ENCODE results near the gene GORASP2.

DNA sequence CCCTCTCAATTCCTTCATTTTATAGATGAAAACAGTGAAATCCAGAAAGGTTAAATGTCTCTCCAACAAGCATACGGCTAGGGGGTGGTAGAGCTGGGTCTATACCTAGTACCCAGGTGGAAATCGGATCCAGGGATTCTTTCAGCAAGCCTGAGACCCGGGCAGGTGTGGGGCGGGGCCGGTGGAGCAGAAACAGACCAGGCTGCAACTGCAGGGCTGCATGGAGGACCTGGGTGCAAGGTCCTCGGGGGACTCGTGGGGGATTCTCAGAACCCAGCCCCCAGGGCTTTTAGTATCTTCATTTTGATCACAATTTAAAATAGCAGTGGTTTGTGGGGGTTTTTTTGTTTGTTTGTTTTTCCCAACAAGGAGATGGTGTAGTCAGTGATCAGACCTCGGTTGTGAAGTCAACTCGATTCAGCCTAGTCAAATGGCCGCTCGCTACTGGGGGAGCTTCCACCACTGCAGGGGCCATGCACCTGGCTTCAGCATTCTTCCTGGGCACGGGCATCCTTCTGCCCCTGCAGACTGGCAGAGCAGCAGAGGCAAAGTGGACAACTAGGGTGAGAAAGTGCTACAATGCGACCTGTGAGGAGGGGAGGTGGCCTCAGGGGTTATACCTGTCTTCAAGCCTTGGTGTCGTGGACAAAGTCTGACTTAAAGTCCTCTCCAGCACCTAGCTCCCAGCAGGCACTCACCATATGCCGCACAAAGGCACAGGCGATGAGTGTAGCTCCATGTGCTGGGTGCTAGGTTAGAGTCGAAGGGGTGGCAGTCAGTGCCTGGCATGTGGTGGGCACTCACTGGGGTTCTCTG lies 46.3 kb downstream of the GORASP2 start:
- TF ChIP-seq, protein P1, sequence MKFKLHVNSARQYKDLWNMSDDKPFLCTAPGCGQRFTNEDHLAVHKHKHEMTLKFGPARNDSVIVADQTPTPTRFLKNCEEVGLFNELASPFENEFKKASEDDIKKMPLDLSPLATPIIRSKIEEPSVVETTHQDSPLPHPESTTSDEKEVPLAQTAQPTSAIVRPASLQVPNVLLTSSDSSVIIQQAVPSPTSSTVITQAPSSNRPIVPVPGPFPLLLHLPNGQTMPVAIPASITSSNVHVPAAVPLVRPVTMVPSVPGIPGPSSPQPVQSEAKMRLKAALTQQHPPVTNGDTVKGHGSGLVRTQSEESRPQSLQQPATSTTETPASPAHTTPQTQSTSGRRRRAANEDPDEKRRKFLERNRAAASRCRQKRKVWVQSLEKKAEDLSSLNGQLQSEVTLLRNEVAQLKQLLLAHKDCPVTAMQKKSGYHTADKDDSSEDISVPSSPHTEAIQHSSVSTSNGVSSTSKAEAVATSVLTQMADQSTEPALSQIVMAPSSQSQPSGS (tag by site-specific recombination; IDR thresholded peaks at IDR 0.05; ENCODE audit: low read depth): no peak
- TF ChIP-seq, protein P2, sequence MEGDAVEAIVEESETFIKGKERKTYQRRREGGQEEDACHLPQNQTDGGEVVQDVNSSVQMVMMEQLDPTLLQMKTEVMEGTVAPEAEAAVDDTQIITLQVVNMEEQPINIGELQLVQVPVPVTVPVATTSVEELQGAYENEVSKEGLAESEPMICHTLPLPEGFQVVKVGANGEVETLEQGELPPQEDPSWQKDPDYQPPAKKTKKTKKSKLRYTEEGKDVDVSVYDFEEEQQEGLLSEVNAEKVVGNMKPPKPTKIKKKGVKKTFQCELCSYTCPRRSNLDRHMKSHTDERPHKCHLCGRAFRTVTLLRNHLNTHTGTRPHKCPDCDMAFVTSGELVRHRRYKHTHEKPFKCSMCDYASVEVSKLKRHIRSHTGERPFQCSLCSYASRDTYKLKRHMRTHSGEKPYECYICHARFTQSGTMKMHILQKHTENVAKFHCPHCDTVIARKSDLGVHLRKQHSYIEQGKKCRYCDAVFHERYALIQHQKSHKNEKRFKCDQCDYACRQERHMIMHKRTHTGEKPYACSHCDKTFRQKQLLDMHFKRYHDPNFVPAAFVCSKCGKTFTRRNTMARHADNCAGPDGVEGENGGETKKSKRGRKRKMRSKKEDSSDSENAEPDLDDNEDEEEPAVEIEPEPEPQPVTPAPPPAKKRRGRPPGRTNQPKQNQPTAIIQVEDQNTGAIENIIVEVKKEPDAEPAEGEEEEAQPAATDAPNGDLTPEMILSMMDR (tag by site-specific recombination; IDR thresholded peaks at IDR 0.05): no peak
- TF ChIP-seq TCF7L2 (IDR thresholded peaks at IDR 0.05; ENCODE audit: borderline replicate concordance, low read depth, low read length) (no peak), REPIN1 (tag by site-specific recombination; IDR thresholded peaks at IDR 0.05; ENCODE audit: low read depth) (no peak)
- TF ChIP-seq, protein P3, sequence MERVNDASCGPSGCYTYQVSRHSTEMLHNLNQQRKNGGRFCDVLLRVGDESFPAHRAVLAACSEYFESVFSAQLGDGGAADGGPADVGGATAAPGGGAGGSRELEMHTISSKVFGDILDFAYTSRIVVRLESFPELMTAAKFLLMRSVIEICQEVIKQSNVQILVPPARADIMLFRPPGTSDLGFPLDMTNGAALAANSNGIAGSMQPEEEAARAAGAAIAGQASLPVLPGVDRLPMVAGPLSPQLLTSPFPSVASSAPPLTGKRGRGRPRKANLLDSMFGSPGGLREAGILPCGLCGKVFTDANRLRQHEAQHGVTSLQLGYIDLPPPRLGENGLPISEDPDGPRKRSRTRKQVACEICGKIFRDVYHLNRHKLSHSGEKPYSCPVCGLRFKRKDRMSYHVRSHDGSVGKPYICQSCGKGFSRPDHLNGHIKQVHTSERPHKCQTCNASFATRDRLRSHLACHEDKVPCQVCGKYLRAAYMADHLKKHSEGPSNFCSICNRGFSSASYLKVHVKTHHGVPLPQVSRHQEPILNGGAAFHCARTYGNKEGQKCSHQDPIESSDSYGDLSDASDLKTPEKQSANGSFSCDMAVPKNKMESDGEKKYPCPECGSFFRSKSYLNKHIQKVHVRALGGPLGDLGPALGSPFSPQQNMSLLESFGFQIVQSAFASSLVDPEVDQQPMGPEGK (tag by site-specific recombination; IDR thresholded peaks at IDR 0.05): no peak
- TF ChIP-seq, protein P4, sequence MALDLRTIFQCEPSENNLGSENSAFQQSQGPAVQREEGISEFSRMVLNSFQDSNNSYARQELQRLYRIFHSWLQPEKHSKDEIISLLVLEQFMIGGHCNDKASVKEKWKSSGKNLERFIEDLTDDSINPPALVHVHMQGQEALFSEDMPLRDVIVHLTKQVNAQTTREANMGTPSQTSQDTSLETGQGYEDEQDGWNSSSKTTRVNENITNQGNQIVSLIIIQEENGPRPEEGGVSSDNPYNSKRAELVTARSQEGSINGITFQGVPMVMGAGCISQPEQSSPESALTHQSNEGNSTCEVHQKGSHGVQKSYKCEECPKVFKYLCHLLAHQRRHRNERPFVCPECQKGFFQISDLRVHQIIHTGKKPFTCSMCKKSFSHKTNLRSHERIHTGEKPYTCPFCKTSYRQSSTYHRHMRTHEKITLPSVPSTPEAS (tag by site-specific recombination; IDR thresholded peaks at IDR 0.05): no peak
- TF ChIP-seq, protein P5, sequence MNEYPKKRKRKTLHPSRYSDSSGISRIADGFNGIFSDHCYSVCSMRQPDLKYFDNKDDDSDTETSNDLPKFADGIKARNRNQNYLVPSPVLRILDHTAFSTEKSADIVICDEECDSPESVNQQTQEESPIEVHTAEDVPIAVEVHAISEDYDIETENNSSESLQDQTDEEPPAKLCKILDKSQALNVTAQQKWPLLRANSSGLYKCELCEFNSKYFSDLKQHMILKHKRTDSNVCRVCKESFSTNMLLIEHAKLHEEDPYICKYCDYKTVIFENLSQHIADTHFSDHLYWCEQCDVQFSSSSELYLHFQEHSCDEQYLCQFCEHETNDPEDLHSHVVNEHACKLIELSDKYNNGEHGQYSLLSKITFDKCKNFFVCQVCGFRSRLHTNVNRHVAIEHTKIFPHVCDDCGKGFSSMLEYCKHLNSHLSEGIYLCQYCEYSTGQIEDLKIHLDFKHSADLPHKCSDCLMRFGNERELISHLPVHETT (tag by site-specific recombination; IDR thresholded peaks at IDR 0.05): no peak
- TF ChIP-seq, protein P6, sequence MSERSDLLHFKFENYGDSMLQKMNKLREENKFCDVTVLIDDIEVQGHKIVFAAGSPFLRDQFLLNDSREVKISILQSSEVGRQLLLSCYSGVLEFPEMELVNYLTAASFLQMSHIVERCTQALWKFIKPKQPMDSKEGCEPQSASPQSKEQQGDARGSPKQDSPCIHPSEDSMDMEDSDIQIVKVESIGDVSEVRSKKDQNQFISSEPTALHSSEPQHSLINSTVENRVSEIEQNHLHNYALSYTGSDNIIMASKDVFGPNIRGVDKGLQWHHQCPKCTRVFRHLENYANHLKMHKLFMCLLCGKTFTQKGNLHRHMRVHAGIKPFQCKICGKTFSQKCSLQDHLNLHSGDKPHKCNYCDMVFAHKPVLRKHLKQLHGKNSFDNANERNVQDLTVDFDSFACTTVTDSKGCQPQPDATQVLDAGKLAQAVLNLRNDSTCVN (tag by site-specific recombination; optimal IDR thresholded peaks at IDR 0.05): no peak
